GM12892 (cell line): ENCODE results near the gene ARID3B.

Experiments
- POLR2A ChIP-seq: IDR thresholded peaks from 2 replicates; pipeline ENCODE4 v1.6.1; 2011; ENCODE audit warnings: low read depth, low read length, control low read depth
- POLR2AphosphoS5 ChIP-seq: IDR thresholded peaks from 2 replicates; pipeline ENCODE4 v1.6.1; 2011; ENCODE audit warnings: low read depth, low read length, control low read depth

DNA sequence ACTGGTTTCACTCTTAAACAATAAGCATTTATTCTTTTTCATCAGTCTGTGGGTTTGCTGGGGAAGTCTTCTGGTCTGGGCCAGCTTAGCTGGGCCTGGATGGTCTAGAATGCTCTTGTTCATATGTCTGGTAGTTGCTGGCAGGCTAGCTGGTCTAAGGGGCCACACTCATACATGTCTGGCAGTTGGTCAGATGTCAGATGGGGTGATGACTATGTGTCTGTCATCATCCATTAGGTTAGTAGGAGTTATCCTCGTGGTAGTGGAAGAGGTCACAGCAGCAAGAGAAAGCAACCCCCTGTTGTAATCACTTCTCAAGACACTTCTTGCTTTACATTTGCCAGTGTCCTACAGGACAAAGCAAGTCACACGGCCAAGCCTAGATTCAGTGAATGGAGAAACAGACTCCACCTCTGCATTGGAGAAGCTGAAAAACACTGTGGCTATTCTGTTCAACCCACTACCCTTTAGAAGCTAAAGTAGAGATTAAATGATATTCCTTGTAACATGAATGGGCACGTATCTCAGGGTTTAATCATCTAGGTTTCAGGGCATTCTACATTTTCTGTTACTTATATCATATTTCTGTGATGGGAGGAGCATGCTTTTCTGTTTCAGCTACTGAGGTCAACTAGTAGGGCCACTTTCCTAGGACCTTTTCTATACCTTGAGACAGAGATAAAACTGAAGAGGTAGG is 5.5 kb upstream of the ARID3B start:
- TF ChIP-seq POLR2A (no peak), POLR2AphosphoS5 (no peak)
